HEK293T (cell line): Measurements from ENCODE around the gene PTPMT1.

Source experiments
- BHLHE40 ChIP-seq: fragments of 450-650 bp; IDR thresholded peaks from 2 replicates; pipeline ENCODE4 v1.6.1; 2016; ENCODE audit warnings: mild to moderate bottlenecking, moderate library complexity, borderline replicate concordance
- FOXA1 ChIP-seq: fragments of 450-650 bp; IDR thresholded peaks from 2 replicates; pipeline ENCODE4 v1.6.1; 2016; ENCODE audit warnings: mild to moderate bottlenecking
- L3MBTL2 ChIP-seq: fragments of 450-650 bp; conservative IDR thresholded peaks from 2 replicates; pipeline ENCODE4 v1.6.1; 2016; ENCODE audit warnings: mild to moderate bottlenecking
- NFRKB ChIP-seq: fragments of 450-650 bp; IDR thresholded peaks from 2 replicates; pipeline ENCODE4 v1.6.1; 2016; ENCODE audit warnings: mild to moderate bottlenecking, moderate library complexity
- SP1 ChIP-seq: fragments of 450-650 bp; IDR thresholded peaks from 2 replicates; pipeline ENCODE4 v1.6.1; 2017
- SUZ12 ChIP-seq: fragments of 450-650 bp; IDR thresholded peaks from 2 replicates; pipeline ENCODE4 v1.6.1; 2016; ENCODE audit warnings: mild to moderate bottlenecking

GRCh38 chr11:47593934-47594855 lies 28.8 kb downstream of the PTPMT1 start, which contains the start of gene C1QTNF4:
- TF ChIP-seq L3MBTL2 (no peak), FOXA1 (no peak), NFRKB (no peak), SP1 (no peak), SUZ12 (no peak), BHLHE40 (no peak)
